ENCODE measurements around the gene NMNAT2. TPM values are rescaled to one million over a fixed set of nuclear protein-coding genes. Genes with fewer than 3 reads are reported as not detected.

NMNAT2 gene
- total RNA-seq, 1 experiment from 2014 or later = not detected

DNA sequence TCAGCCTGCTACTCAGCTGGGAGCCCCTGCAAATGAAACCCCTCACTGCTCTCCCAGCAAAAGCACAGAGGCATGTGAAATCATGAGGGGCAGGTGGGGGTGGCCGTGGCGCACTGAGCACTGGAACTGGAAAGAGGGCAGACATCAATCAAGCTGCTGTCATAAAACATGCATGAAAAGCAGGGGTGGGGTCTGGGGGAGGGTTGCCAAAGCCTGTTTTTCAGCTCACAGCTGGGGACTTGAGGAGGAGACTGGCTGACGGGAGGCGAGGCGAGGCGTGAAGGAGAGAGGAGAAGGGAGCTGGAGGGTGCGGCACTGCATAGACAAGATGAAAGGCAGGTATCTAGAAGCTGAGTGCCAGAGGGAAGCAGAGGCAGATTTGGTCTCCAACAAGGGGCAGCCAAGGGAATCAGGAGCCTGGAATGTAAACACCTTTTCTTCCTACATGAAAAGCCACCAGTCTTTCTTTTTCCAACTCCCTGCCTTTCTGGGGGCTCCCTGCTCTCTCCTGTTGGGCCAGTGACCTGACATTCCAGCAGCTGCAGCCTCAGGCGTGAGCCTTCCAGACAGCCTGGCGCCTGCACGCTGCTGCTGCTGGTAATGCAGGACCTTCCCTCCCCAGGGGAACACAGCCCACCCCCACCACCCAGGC lies 87.0 kb downstream of the NMNAT2 start:
- Histone ChIP-seq H3K27ac (ENCODE audit: low read depth, low read length) (no peak overlapping the region), H3K4me3 (replicated peaks in 1 of 2; ENCODE audit: low read depth in 1 of 2, low read length in 2 of 2) (no peak overlapping the region), H3K79me2 (ENCODE audit: insufficient read depth, low read length) (no peaks in the 10 kb centered on the region), H3K36me3 (ENCODE audit: control insufficient read depth in 1 of 2, insufficient read depth in 2 of 2, low read length in 2 of 2) (no peaks in the 10 kb centered on the region), H3K9ac (ENCODE audit: low read length) (no peak overlapping the region), H4K20me1 (ENCODE audit: insufficient read depth) (no peaks in the 10 kb centered on the region), H3K27me3 (ENCODE audit: insufficient read depth, low read length) (peaks cover 24% of the 10 kb centered on the region; the same call in 1 of the 2 replicates), H3K9me2 (ENCODE audit: insufficient read depth) (no peaks in the 10 kb centered on the region), H2AFZ (ENCODE audit: low read depth, low read length, poor library complexity, severe bottlenecking) (no peak overlapping the region), H3K9me3 (ENCODE audit: control insufficient read depth in 1 of 2, insufficient read depth in 1 of 2, low read depth in 1 of 2, low read length in 2 of 2) (no peaks in the 10 kb centered on the region), H3K4me1 (ENCODE audit: control insufficient read depth in 1 of 2, insufficient read depth in 2 of 2, low read length in 2 of 2) (no peaks in the 10 kb centered on the region), H3K4me2 (ENCODE audit: low read length) (no peak overlapping the region)
- no TSS peak for BruUV-seq (replicated peaks)
- TF ChIP-seq, protein P1, sequence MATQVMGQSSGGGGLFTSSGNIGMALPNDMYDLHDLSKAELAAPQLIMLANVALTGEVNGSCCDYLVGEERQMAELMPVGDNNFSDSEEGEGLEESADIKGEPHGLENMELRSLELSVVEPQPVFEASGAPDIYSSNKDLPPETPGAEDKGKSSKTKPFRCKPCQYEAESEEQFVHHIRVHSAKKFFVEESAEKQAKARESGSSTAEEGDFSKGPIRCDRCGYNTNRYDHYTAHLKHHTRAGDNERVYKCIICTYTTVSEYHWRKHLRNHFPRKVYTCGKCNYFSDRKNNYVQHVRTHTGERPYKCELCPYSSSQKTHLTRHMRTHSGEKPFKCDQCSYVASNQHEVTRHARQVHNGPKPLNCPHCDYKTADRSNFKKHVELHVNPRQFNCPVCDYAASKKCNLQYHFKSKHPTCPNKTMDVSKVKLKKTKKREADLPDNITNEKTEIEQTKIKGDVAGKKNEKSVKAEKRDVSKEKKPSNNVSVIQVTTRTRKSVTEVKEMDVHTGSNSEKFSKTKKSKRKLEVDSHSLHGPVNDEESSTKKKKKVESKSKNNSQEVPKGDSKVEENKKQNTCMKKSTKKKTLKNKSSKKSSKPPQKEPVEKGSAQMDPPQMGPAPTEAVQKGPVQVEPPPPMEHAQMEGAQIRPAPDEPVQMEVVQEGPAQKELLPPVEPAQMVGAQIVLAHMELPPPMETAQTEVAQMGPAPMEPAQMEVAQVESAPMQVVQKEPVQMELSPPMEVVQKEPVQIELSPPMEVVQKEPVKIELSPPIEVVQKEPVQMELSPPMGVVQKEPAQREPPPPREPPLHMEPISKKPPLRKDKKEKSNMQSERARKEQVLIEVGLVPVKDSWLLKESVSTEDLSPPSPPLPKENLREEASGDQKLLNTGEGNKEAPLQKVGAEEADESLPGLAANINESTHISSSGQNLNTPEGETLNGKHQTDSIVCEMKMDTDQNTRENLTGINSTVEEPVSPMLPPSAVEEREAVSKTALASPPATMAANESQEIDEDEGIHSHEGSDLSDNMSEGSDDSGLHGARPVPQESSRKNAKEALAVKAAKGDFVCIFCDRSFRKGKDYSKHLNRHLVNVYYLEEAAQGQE (IDR thresholded peaks at IDR 0.05; ENCODE audit: low read depth) = no peak
- TF ChIP-seq POLR2A (IDR thresholded peaks at IDR 0.05; ENCODE audit: borderline replicate concordance, extremely low read depth, insufficient read depth, insufficient read length) = no peak
- TF ChIP-seq, protein P2, sequence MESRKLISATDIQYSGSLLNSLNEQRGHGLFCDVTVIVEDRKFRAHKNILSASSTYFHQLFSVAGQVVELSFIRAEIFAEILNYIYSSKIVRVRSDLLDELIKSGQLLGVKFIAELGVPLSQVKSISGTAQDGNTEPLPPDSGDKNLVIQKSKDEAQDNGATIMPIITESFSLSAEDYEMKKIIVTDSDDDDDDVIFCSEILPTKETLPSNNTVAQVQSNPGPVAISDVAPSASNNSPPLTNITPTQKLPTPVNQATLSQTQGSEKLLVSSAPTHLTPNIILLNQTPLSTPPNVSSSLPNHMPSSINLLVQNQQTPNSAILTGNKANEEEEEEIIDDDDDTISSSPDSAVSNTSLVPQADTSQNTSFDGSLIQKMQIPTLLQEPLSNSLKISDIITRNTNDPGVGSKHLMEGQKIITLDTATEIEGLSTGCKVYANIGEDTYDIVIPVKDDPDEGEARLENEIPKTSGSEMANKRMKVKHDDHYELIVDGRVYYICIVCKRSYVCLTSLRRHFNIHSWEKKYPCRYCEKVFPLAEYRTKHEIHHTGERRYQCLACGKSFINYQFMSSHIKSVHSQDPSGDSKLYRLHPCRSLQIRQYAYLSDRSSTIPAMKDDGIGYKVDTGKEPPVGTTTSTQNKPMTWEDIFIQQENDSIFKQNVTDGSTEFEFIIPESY (IDR thresholded peaks at IDR 0.05; ENCODE audit: extremely low read depth, insufficient replicate concordance, low read length) = no peak
- no peak for TF ChIP-seq SIN3A (IDR thresholded peaks at IDR 0.05; ENCODE audit: low read depth)
- TF ChIP-seq JUND (IDR thresholded peaks at IDR 0.05) = no peak
- TF ChIP-seq, protein P3, sequence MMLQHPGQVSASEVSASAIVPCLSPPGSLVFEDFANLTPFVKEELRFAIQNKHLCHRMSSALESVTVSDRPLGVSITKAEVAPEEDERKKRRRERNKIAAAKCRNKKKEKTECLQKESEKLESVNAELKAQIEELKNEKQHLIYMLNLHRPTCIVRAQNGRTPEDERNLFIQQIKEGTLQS (IDR thresholded peaks at IDR 0.05) = no peak
- TF ChIP-seq ELF1 (IDR thresholded peaks at IDR 0.05; ENCODE audit: borderline replicate concordance, low read depth) = no peak
- TF ChIP-seq, protein P4, sequence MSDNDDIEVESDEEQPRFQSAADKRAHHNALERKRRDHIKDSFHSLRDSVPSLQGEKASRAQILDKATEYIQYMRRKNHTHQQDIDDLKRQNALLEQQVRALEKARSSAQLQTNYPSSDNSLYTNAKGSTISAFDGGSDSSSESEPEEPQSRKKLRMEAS (IDR thresholded peaks at IDR 0.05) = no peak
- no peak for TF ChIP-seq EZH2phosphoT487 (IDR thresholded peaks at IDR 0.05; ENCODE audit: borderline replicate concordance)
- no peak for TF ChIP-seq CEBPB (IDR thresholded peaks at IDR 0.05; ENCODE audit: low read depth)
- no peak for TF ChIP-seq SRF (IDR thresholded peaks at IDR 0.05; ENCODE audit: low read depth)
- no peak for TF ChIP-seq CBX3 (IDR thresholded peaks at IDR 0.05; ENCODE audit: low read depth)
- no peak for TF ChIP-seq POLR2AphosphoS5 (IDR thresholded peaks at IDR 0.05; ENCODE audit: low read depth, low read length)
- TF ChIP-seq TCF7L2 (IDR thresholded peaks at IDR 0.05; ENCODE audit: borderline replicate concordance, extremely low read depth, insufficient read depth, insufficient read length) = no peak
- TF ChIP-seq ZNF274 (IDR thresholded peaks at IDR 0.05; ENCODE audit: low read depth, low read length) = no peak
- TF ChIP-seq SP1 (IDR thresholded peaks at IDR 0.05; ENCODE audit: low read depth) = no peak
- TF ChIP-seq, protein P5, sequence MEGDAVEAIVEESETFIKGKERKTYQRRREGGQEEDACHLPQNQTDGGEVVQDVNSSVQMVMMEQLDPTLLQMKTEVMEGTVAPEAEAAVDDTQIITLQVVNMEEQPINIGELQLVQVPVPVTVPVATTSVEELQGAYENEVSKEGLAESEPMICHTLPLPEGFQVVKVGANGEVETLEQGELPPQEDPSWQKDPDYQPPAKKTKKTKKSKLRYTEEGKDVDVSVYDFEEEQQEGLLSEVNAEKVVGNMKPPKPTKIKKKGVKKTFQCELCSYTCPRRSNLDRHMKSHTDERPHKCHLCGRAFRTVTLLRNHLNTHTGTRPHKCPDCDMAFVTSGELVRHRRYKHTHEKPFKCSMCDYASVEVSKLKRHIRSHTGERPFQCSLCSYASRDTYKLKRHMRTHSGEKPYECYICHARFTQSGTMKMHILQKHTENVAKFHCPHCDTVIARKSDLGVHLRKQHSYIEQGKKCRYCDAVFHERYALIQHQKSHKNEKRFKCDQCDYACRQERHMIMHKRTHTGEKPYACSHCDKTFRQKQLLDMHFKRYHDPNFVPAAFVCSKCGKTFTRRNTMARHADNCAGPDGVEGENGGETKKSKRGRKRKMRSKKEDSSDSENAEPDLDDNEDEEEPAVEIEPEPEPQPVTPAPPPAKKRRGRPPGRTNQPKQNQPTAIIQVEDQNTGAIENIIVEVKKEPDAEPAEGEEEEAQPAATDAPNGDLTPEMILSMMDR (IDR thresholded peaks at IDR 0.05 in 2 of 3, conservative IDR thresholded peaks at IDR 0.05 in 1 of 3; ENCODE audit: borderline replicate concordance in 1 of 3, insufficient read depth in 1 of 3, low read depth in 2 of 3, low read length in 2 of 3) = no peak
- TF ChIP-seq ZFX (IDR thresholded peaks at IDR 0.05) = no peak
- TF ChIP-seq YY1 (IDR thresholded peaks at IDR 0.05; ENCODE audit: extremely low read depth, insufficient replicate concordance, low read depth, low read length) = no peak
- CTCF ChIA-PET = no interaction called here
- DNase-seq (ENCODE audit: low read depth, low spot score) = no peak
- ATAC-seq = no peak
- RAD21 ChIA-PET (ENCODE audit: low non-redundant PET in 1 of 2, low total read pairs in 2 of 2, uncharacterized antibody in 2 of 2, unreplicated experiment in 2 of 2) = no interaction called here
- intact Hi-C loops (cut with micrococcal nuclease) = no loop called here
- POLR2A ChIA-PET = no interaction called here

Measured in HCT116 (cell line).